NCI-H82 treated with DMSO at 0.1 percent for 48 hours (cell line): ENCODE data around the gene EBNA1BP2.
"Not testable (repeated sequence)": the region's sequence is repeated elsewhere in the genome, so short reads cannot be mapped to it uniquely, and the experiment has no call there.

Source experiments
- DNase-seq: peaks from one replicate; lab custom pipeline; 2025; ENCODE audit not compliant: unreplicated experiment; lab: John Stamatoyannopoulos, UW

EBNA1BP2 gene

DNA sequence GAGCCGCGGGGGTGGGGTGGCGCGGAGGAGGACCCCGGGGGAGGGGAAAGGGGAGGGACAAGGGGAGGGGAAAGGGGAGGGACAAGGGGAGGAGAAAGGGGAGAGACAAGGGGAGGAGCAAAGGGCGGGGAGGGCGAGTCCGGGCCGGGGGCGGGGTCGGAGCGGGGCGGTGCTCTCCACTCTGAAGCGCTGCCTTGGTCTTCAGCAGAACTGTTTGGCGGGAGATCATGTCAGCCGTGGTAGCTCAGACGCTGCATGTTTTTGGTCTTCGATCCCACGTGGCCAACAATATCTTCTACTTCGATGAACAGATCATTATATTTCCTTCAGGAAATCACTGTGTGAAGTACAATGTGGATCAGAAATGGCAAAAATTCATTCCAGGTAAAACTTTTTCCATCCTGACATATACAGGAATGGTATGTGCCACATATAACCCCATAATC lies 460 bp upstream of the EBNA1BP2 start:
- DNase-seq: peak; percentile 90

GRCh38 chr1:43171312-43171875 lies 696 bp downstream of the EBNA1BP2 start:
- no peak for DNase-seq

DNA sequence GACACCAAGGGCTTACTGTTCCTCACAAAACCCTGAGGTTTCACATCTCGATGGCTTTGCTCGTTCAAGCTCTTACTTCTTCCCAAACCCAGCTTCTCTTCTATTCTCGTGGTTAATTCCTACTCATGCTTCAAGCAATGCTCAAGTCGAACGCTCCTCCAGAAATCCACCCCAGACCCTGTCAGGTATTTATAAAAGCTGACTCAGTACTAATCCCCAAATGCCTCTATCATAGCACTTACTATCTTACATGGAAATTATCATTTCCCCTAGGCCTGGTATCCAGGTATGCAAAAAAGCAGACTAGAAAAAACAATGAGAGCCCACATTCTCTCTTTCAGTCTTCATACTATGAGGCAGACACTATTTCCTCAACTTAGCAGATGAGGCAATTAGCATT lies 6.3 kb downstream of the EBNA1BP2 start:
- DNase-seq: no peak

- DNase-seq: no peak
Observed at GRCh38 chr1:43165162-43165561, 6.9 kb downstream of the EBNA1BP2 start.

DNA sequence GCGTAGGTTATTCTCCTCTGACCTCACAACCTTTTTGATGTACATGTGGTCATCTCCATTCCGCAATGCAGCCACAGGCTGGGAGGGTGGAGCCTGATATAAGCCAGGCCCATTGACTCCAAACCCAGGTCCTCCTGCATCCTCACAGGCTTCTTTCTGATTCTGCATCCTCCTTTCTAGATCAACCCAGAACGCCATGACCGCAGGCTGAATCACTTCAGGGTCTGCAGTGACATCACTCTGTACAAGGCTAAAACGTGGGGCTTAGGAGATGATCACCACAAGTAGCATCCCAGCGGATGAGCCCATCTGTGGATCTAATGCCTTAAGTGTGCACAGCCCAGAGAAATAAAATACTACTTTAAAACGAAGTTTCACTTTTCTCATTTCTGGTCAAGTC lies 16.1 kb downstream of the EBNA1BP2 start:
- no peak for DNase-seq

DNA sequence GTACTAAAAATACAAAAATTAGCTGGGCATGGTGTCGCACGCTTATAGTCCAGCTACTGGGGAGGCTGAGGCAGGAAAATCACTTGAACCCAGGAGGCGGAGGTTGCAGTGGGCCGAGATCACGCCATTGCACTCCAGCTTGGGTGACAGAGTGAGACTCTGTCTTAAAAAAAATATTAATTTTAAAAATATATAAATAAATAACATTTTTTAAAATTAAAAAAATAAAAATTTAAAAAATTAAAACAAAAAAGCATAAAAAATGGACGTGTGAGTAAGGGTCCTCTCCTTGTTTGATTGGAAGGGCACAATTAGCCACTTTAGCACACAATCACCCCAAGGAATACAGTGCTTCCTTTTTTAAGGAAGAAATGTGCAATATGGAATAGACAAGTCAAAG lies 18.6 kb downstream of the EBNA1BP2 start:
- no peak for DNase-seq

GRCh38 chr1:43152866-43153265 lies 19.2 kb downstream of the EBNA1BP2 start:
- no peak for DNase-seq

DNA sequence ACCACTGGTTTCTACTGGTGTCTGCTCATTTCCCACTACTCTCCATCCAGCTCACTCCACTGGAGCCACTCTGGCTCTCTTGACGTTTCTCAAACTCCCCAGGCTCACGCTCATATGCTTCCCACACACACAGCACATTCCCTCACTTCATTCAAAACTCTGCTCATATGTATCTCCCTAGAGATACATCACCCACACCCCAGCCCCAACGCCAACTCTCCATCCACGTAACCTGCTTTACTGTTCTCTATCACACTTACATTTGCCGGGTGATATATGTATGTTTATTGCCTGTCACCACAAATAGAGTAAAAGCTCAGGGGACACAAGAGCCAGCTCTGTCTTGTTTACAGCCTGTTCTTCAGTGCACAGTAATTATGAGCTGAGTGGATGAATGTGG lies 22.2 kb downstream of the EBNA1BP2 start:
- DNase-seq: no peak

- DNase-seq: peak; percentile 74
Observed at GRCh38 chr1:43147625-43148327, 24.3 kb downstream of the EBNA1BP2 start.

GRCh38 chr1:43144237-43144636 lies 27.9 kb downstream of the EBNA1BP2 start:
- no peak for DNase-seq

DNA sequence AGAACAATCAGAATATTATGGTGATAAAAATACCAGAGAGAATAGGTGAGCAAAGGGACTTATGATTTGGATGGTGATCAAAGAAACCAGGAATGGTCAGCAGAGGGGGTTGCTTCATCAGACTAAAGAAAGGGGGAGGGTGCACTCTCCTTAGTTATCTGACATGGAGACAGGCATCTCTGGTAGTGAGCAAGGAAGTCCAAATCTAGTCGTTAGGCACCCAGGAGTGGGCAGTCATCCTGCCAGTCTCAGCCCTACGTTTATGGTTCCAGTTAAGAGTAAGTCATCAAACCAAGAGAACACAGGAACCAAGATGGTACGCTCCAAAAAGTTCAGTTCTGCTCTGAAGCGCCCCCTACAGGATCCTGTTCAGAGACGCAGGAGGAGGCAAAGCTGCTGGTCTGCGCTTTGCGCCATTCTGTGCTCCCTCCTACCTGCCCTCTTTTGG lies 28.6 kb downstream of the EBNA1BP2 start:
- DNase-seq: no peak

DNA sequence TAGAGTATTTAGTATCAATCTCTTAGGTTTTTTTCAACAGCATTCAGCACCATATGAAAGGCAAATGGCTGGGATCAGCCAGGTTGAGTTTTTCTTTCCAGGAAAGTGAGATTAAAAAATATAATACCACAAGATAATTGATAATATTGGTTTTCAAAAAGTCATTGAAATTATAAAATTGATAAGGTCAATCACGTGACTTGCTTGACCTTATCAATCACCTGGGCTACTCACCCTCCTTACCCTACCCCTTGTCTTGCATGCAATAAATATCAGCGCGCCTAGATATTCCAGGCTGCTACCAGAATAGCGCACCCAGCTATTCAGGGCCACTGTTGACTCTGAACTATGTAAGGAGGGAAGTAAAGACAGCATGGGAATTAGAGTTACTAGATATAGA lies 31.5 kb downstream of the EBNA1BP2 start:
- DNase-seq: no peak

DNA sequence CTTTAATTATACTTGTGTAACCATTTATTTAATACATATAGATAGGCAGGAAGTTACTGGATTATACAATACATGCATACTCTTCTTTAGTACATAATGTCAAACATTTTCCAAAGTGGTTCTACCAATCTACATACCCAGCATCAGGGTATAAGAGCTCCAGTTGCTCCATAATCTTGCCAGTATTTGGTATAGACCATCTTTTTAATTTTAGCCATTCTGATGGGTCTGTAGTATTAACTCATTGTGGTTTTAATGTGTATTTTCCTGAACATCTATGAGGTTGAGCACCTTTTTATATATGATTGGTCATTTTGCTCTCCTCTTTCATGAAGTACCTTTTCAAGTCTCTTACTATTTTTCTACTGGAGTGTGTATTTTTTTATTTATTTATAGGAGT lies 32.1 kb downstream of the EBNA1BP2 start:
- DNase-seq: no peak

DNA sequence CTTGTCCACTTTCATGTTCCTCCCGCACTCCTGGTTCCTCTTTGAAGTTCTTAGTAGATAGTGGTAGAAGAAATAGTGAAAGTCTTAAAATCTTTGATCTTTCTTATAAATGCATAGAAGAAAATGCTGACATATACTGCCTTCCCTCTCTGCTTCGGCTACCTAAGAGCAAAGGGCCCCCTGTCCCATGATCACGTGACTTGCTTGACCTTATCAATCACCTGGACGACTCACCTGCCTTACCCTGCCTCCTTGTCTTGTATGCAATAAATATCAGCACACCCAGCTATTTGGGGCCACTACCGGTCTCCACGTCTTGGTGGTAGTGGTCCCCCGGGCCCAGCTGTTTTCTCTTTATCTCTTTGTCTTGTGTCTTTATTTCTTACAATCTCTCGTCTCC lies 32.8 kb downstream of the EBNA1BP2 start:
- not testable (repeated sequence) for DNase-seq

DNA sequence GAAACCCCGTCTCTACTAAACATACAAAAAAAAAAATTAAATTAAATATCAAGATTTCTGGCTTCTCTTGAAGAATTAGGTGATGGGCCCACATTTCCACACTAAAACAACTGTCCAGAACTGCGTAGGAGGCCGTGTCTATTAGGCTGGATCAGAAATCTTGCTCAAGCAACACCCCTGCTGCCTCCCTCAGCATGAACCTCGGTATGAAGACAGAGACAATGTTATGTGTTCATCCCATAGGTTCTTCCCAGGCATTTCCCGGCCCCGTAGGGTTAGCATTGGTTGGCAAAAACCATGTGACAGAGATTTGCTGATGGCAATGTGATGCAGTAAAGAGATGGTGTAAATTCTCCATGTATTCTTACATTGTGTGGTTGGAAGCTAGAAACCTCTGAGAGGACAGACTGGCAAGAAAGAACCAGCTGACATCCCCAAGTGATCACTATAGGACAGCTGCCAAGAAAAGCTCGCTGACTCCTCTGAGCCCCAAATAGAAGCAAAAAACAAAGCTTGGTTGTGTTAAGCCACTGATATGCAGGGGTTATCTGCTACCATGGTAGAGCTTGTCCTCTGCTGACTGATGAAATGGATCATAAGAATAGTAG lies 34.5 kb downstream of the EBNA1BP2 start:
- no peak for DNase-seq

DNA sequence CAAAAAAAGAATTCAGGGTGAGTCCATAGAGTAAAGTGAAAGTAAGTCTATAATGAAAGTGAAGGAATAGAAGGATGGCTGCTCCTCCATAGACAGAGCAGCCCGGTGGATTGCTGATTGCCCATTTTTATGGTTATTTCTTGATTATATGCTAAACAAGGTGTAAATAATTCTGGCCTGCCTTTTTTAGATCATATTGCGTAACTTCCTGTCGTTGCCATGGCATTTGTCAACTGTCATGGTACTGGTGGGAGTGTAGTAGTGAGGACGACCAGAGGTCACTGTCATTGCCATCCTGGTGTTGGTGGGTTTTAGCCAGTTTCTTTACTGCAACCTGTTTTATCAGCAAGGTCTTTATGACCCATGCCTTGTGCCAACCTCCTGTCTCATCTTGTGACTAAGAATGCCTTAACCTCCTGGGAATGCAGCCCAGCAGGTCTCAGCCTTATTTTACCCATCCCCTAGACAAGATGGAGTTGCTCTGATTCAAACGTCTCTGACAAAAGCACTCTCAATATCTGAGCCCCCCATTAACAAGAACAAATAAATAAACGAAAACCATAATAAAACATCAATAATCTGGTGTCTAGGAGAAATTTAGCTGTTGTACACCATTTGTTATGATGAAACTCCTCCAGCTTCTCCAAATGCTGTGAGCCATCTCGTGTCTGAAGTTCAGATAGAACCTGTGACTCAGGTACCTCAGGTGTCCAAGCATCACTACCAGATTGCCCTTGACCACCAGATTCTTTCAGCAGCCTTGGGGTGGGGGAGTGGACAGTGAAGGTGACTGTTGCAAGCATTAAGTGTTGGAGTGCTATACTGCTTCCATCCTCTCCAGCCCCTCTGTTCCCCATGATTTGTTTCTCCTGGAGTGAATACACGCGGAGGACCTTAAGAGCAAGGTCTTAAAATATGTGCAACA lies 36.0 kb downstream of the EBNA1BP2 start:
- no peak for DNase-seq

- DNase-seq: no peak
Observed at GRCh38 chr1:43134640-43135039, 37.5 kb downstream of the EBNA1BP2 start.

DNA sequence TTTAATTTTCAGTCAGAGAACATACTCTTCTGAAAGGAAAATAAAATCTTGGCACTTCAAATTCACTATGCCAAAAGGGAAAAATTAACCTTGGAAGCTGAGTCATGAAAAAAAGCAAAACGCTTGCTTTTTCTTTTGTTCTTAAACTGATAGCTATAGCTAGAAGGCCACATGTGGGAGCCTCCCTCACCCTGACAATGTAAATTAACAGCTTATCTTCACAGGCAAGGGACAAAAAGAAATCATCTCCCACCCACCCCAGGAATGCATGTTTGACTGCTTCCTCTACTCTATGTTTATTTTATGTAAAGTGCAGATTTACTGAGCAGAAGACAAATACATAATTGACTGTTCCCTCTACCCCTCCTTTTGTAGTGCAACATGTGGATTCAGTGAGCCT lies 38.0 kb downstream of the EBNA1BP2 start:
- DNase-seq: no peak

DNA sequence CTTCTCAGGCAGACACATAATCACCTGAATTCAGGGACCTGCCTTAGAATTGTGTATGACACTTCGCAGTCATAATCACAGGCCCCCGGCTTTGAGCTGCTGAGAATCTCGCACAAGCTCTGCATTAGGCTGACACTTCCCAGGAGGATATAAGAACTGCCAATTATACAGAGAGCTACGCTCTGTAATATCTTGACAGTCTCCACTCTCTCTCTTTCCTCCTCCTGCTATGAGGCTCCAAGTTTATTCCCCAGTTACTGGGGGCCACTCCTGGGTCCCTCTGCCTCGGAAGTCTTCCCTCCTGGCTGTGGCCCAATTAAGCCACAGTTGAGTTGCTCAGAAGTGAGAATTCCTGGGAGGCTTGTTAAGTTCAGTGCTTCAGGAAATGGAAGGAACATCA lies 42.7 kb downstream of the EBNA1BP2 start:
- DNase-seq: no peak

DNA sequence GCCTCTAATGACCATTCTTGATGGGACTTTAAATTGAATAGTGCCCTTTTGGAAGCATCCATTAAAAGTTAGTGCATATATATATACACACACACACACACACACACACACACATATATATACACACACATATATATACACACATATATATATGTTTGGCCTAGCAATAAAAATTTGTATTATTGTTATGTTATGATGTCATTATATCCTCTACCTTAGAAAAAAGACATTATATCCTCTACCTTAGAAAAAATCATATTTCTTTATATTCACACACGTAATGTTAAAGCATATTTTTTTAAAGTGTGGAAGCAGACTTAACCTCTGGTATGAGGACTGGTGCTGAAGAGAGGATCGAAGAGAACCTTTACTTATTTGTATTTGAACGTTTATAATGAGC lies 43.3 kb downstream of the EBNA1BP2 start:
- DNase-seq: no peak

DNA sequence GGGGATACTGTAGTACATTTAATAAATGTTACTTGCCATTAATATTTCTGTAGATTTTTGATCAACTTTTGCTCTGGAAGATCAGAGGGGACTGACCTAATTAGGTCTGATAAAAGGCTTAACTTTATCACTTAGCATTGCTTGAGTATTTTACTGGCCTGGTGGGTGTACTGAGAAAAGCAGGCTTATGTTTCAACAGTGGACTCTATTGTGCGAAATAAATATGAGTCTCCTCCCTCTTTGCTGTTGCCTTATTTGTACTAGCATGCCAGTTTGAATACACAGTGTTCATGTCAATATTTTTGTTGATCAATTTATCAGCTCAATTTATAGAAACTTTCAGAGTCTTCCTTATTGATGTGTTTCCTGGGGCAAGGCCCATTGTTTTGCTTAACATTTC lies 49.1 kb downstream of the EBNA1BP2 start:
- DNase-seq: no peak
